GM19463 (cell line): ENCODE results near the gene EDDM3A.
"Not testable (repeated sequence)": the region's sequence is repeated elsewhere in the genome, so short reads cannot be mapped to it uniquely, and the experiment has no call there.

Source experiments
- ATAC-seq: cut with Tn5 transposase; IDR thresholded peaks from one replicate; pipeline ENCODE4 v1.9.1; 2021; ENCODE audit warnings: mild to moderate bottlenecking, moderate library complexity; ENCODE audit not compliant: unreplicated experiment

EDDM3A gene, protein sequence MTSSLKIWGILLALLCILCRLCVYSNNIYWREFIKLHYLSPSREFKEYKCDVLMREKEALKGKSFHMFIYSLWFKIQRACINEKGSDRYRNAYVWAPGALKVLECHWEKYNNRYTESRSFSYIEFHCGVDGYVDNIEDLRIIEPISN

DNA sequence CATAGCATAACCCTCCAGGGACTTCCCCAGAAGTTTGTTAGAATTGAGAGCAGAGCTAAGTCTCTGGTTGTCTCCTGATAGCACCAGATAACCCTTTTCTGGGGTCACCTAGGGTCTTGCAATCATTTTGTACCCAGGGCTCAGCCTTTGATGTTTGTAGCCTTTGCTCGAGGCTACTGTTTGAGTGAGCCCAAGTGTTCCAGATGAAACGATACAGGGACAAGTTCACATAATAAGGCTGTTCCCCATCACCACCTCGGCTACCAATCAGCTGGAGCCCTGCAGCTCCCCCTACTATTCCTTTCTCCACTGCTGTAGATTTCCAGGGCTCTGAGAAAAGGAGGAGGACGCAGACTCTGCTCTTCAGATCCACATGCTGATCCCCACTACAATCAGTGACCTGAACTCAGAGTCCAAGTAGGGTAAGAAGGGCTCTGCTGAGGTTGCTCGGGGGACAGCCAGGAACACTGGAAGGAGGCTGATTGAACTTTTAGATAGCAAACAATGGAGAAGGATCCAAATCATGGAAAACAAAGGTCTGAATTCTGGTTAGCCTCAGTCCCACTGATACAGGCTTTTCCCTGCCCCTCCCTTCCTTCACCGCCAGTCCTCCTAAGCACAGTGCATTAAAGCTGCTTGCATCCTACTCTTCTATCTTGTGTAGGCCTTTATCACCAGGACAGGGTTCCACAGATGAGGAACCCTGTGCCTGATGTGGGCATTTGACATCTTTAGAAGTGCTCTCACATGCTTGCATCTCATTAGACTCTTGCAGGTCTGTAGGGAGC lies at the start of gene EDDM3A:
EDDM3A (plus strand) TSS at position 317 of the 788 bp plus-strand sequence. CDS start 1,694 bp downstream, outside the sequence.
- no peak for ATAC-seq

DNA sequence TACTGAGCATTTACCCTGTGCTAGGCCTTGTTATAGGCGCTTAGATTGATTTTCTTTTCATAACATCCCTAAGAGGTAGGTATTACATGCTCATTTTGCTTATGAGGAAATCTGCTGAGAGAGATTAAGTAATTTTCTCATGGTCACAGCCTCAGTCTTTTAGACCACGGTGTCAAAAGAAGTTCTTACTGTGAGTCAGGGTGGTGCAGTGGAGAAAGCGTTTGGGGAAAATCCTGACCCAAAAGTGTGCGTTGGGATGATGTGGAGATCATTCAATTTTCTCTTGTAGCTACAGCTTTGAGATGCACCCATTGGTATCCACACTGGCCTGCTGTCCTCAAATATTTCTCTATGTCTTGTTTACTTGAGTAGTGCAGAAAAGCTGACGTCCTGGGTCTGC lies 48.9 kb upstream of the EDDM3A start:
- no peak for ATAC-seq

DNA sequence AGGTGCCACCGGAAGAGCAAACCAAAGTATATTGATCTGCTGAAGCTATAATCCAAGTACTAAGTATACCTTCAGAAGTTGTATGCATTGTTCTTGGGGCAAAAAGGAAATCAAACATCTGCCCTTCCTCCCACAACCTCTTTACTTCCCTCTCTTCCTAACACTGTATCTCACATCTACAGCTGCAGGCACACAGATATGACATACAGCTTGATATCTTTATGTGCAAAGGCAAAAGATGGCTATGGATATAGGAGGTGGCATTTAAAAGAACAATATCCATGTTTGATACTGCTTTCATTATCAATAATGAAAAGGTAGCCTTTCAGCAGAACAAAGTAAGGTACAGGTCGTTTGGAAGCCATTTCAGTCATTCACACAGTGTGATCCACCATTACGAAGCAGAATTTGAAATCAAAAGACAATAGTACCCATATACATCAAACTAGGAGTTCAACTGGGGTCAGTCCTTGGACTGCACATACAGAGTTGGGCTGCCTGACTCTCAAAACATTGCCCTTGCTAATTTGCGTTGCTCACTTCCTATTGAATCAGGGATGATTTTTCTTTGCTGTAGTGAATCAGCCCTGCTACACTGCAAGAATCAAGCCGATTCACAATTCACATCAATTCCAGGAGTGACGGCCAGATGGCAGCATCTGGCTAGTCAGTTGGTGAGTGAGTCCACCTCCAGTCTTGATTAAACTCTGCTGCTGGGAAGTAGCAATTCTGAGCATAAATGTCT lies 48.2 kb upstream of the EDDM3A start:
- peak; percentile 45 for ATAC-seq

DNA sequence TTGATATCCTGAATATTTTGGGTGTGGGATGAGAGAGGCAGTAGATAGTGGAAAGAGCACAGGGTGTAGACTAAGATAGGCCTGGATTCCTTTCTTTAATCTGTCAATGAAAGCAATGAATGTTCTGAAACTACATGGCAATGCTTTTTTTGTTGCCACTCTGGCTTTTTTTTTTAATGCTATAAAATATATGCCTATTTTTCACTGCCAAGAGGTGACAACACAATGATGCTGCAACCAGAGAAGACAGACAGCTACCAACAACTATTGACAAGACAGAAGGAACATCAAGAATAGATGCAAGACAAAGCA lies 47.7 kb upstream of the EDDM3A start:
- no peak for ATAC-seq

DNA sequence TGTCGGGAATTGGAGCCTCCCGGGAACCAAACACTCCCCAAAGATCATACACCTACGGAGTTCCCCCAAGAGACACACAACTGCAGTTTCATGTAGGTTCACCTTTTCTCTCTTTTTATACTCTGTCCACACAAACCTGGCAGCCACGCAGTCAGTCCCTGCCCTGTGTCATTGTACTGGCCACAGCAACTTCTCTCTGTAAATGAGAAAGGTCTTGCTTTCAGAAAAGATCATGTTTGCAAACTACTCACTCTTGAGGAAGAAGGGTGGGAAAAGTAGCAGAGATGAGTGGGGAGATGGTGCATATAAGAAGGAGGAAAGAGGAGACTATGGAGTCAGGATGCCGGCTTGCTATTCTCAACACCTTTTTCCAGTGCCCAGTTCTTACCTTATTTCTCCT lies 46.8 kb upstream of the EDDM3A start:
- no peak for ATAC-seq

DNA sequence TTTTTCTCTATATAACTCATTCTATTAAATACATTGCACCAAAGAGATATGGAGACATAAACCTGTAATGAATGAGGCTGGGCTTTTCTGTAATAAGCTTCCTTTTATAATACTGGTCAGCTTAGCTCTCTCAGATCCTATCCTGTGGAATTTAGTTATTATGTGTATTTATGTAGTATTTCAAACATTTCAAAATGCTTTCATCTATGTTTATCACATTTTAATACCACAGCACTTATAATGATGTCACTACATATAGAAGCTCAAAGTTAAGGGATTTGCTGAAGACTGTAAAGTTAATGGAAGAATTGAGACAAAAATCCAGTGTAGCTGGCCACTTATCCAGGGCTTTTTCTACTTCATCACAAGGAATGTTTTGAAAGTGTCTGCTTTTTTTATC lies 45.8 kb upstream of the EDDM3A start:
- ATAC-seq = no peak

DNA sequence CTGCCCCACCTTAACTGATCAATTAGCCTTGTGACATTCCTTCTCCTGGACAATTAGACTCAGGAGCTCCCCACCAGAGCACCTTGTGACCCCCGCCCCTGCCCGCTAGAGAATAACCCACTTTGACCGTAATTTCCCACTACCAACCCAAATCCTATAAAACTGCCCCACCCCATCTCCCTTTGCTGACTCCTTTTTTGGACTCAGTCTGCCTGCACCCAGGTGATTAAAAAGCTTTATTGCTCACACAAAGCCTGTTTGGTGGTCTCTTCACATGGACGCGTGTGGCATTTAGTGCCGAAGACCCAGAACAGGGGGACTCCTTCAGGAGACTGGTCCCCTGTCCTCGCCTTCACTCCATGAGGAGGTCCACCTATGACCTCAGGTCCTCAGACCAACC lies 44.7 kb upstream of the EDDM3A start:
- not testable (repeated sequence) for ATAC-seq

DNA sequence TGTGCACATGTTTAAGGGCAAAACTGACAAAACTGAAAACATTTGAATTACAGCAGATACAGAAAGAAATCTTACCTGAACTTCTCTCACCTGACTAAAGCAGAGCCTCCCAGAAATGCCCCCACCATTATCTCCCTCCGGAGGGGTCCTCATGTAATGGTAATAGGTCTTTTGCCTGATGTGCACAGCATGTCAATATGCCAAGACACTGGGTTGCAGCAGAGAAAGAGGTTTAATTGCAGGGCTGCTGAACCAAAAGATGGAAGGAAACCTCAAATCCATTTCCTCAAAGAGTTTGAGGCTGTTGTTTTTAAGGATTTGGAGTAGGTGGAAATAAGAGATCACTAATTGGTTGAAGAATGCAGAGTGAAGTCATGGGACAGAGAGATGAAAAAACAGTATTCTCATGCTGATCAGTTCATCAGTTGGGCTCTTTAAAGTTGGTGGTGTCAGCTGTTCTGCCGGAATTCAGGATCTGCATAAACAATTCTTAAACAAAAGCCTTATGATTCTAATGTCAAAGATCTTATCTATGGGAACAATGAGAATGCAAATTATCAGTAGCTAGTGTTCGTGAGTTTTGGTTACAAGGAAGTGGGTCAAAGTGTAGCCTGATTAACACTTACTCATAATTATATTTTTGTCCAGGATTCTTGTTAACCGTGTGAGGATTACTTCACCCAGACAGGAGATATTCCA lies 38.9 kb upstream of the EDDM3A start:
- no peak for ATAC-seq

DNA sequence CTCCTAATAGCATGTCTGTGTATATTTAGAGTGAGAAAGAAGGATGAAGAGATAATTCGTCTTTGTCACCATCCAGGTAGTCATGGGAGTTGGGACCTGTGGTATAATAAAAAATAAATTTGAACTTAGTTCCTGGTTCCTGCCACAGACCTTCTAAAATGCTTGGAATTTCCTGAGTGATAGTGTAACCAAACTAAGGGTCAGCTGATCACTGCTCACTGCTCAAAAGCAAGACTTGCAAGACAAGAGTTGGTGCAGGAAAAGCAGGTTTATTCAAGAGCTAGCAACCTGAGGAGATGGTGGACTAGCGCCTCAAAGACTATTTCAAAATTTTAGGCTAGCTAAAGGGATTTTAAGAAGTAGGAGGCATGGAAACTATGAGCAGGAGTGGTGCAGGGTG lies 38.1 kb upstream of the EDDM3A start:
- no peak for ATAC-seq

DNA sequence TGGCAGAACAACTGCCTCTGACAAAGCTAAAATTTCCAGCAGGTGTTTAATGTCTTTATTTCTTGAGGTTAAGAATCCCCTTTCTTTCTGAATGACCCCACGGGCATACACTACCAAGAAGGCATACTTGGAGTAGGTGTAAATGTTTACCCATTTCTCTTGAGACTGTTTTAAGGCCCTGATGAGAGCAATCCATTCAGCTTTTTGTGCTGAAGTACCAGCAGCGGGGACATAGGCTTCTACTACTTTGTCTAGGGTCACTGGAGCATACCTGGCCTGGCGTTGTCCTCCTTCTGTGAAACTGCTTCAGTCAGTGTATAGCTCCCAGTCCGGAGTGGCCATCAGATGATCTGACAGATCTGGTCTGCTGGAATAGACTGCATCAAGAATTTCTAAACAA lies 34.4 kb upstream of the EDDM3A start:
- no peak for ATAC-seq

DNA sequence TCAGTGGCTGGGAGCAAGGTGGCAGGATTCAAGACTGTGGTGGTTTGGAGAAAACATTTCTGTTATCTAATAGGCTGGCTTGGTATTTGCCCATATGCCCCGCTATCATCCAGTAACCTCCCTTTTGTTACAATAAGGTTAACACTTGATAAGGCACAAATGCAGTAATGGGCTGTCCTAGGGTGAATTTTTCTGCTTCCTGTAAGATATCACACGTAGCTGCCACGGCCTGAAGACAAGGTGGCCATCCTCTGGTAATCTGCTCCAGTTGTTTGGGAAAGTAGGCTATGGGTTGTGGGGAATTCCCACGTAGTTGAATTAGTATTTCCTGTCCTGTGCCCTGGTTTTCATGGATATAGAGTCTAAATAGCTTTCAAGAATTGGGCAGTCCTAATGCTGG lies 34.0 kb upstream of the EDDM3A start:
- ATAC-seq = no peak

DNA sequence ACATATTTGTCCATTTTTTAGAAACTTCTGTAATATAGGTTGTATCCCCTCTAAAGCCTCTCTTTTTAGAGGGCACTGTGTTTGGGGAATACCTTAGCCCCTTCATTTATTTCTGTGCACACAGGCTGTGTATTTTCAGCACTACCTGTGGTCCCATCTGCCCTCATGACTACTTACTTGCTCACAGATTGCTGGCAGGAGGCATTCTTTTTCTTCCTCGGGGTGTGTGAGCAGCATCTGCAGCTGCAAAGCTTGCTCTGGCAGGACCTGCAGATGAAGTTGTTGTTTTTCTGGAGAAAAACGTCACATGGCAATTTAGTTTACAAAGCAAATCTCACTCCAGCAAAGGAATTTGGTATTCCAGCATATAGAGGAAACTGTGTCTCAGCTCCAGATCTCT lies 32.8 kb upstream of the EDDM3A start:
- ATAC-seq = no peak

DNA sequence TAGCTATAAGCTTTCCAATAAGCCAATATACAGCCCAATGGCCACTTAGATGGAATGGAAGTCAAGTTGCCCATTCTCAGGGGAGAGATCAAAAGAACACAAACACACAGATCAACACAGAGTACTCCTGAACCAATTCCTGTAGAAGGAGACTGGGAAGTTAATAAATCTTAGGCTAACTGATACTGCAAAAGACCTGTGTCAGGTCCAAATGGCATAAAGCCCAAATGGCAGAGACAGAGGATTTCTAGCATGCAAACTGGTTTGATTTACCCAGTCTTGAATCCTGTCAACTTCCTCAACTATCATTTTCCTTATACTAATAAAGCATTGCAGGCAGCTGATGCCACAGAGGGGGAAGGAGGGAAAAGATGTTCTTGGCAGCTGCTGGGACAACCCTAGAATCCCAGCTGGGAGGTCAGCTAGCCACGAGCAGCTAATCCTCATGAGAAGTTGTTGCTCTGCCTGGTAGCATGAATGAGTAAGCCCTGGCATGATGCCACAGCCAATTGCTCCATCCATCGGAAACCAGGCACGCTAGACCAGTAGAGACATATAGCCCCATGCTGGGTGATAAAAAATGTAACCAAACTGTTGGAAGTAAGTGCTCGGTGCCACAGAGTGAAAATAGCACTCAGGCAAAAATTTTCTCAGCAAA lies 31.0 kb upstream of the EDDM3A start:
- ATAC-seq = no peak

DNA sequence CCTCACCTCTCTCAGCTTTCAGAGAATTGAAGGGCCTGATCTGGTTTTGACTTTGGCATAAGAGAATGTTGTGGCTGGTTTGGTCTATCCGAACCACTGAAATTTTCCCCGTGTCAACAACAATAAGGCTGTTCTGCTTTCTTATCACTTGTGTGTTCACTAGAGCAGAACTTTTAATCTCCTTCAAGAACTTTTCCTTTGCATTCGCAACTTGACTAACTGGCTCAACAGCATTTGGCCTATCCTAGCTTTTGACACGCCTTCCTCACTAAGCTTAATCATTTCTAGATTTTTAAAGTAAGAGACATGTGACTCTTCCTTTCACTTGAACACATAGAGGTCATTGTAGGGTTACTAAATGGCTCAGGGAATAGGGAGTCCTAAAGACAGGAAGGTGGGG lies 25.9 kb upstream of the EDDM3A start:
- ATAC-seq = no peak

DNA sequence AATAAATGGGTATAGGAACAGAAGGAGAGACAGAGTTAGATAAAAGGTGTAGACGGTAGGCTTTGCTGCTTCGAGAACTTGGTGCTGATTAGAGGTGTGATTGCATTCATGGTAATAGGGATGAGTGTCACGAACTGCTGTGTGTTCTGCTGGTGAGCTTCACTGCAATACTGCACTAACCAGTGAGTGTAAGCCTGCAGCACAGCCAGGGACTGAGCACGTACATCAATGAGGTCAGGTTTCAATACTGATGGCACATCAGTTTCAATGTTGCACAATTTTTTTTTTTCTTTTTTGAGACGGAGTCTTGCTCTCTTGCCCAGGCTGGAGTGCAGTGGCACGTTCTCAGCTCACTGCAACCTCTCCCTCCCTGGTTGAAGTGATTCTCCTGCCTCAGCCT lies 24.9 kb upstream of the EDDM3A start:
- ATAC-seq = no peak

DNA sequence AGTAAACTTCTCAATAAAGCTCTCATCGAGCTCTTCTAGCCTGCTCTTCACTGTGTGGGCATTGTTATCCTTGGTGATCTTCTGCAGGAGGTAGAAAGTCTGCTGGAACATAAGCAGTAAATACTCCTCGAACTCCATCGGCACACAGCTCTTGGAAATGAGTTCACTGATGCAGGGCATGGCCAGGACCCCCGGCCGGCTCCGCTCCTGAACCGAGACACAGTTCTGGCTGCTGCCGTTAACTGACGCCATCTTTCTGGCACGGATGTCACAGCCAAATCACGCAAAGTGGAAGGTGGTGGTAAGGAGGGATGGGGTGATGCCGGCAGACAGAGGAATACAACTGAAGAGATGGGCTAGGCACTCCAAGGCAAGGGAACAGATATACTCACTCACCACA lies 23.7 kb upstream of the EDDM3A start:
- ATAC-seq = no peak

DNA sequence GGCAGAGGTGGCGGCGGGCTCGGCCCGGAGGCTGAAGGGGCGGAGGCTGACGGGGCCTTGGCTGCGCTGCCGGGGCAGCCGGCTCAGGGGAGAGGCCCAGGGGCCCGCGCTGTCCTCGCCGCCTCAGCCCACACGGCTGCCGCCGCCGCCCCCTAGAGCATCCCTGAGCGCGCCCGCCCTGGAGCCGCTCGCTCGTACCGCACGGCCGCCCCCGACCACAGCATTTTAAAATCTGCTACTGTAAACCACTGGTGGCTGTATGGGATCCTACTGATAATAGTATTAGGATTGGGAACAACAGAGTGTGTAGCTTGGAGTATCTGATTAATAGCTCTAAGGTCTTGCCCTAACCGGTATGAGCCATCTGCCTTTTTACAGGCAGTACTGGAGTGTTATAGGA lies 22.2 kb upstream of the EDDM3A start:
- ATAC-seq = no peak

DNA sequence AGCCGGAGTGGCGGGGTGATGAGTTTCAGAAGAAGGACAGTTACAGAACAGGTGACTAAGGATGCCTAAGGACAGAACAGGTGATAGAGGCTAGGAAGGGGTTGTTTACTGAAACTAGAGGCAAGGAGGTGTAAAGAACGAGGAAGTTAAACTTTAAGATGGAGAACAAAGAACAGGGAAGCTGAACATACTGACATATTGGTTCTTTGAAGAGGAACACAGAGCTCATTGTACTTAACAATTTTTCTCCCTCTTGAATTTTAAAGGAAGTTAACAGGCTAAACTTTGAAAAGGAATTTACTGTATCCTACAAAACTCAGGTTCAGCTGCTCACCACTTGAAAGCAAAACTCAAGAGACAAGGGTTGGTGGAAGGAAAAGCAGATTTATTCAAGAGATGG lies 19.6 kb upstream of the EDDM3A start:
- not testable (repeated sequence) for ATAC-seq

DNA sequence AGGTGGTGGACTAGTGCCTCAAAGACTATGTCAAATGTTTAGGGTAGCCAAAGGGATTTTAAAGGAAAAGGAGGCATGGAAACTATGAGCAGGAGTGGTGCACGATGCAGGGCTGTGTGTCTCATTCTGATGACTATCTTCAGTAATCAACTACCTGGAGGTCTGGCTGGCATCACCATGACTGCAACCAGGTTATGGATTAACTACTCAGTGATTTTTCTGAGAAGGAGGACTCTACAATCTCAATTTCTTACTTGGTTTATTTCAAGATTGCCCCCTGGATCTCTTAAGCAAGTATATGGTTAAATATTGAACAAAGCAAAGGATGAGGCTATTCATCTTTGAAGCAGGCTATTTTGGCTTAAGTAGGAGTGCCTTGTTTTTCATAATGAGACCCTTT lies 19.2 kb upstream of the EDDM3A start:
- ATAC-seq = no peak

DNA sequence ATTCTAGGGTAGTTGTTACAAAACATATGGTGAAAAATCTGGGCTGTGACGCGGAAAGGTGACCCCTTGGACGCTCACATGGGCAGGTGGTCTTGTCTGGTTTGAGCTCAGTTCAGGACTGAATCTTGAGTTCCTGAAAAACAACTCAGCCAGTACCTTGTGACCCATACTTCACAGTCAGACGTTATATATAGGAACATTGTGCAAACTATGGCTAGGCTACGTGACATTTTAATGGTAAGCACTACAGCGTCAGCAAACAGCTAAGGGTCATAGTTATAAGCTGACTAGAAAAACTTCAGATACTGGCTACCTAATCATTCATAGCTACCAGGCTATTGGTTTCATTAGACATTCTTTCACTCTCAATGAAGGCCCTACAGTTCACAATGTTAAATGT lies 14.8 kb upstream of the EDDM3A start:
- ATAC-seq = no peak

DNA sequence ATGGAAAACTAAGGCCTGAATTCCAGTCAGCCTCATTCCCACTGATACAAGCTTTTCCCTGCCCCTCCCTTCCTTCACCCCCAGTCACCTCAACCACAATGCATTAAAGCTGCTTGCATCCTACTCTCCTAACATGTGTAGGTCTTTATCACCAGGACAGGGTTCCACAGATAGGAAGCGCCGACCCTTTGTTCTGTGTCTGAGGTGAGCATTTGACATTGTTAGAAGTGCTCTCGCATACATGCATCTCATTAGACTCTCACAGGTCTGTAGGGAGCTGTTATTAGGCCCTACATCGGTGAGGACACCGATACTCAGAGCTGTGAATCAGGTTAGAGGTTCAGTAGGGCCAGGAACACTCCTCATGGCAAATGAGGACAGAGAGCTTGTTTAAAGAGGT lies 13.2 kb upstream of the EDDM3A start:
- no peak for ATAC-seq
